GM23338 (cell line): ENCODE measurements around the gene FKBP1B. TPM values are rescaled to one million over a fixed set of nuclear protein-coding genes. Genes with fewer than 3 reads are reported as not detected.

Experiments
- ATAC-seq: fragments of 200-7000 bp; cut with Tn5 transposase; 3 replicates; pipeline ENCODE4 v1.9.1; 2020
- DNase-seq: peaks from one replicate; pipeline ENCODE4 v3.0.0-alpha.2; 2015; ENCODE audit warnings: low spot score
- H2AFZ ChIP-seq: fragments of 200-600 bp; sonication (generic); 2 replicates; pipeline ENCODE4 v1.8.0; 2016; ENCODE audit warnings: antibody characterized with exemption, mild to moderate bottlenecking, moderate library complexity
- H3F3A ChIP-seq: fragments of 200-600 bp; sonication (generic); replicated peaks from 2 replicates; pipeline ENCODE4 v1.8.0; 2017; ENCODE audit warnings: antibody characterized with exemption, mixed run types, low read depth
- H3K27ac ChIP-seq: fragments of 200-600 bp; sonication (generic); 2 replicates; pipeline ENCODE4 v1.6.1; 2016; ENCODE audit warnings: low read depth
- H3K27me3 ChIP-seq: fragments of 200-600 bp; sonication (generic); 2 replicates; pipeline ENCODE4 v1.8.0; 2016; ENCODE audit warnings: mild to moderate bottlenecking, mixed run types, moderate library complexity; ENCODE audit not compliant: insufficient read depth
- H3K36me3 ChIP-seq: fragments of 200-600 bp; sonication (generic); 2 replicates; pipeline ENCODE4 v1.8.0; 2016; ENCODE audit warnings: mild to moderate bottlenecking; ENCODE audit not compliant: insufficient read depth
- H3K4me1 ChIP-seq: fragments of 200-600 bp; sonication (generic); 2 replicates; pipeline ENCODE4 v1.8.0; 2016; ENCODE audit warnings: mild to moderate bottlenecking, moderate library complexity; ENCODE audit not compliant: insufficient read depth
- H3K4me2 ChIP-seq: fragments of 200-600 bp; sonication (generic); 2 replicates; pipeline ENCODE4 v1.7.1; 2017; ENCODE audit warnings: mixed run types
- H3K4me3 ChIP-seq: fragments of 200-600 bp; sonication (generic); 2 replicates; pipeline ENCODE4 v1.6.1; 2016; ENCODE audit warnings: mixed run types
- H3K79me2 ChIP-seq: fragments of 200-600 bp; sonication (generic); replicated peaks from 2 replicates; pipeline ENCODE4 v1.8.0; 2017; ENCODE audit warnings: mild to moderate bottlenecking; ENCODE audit not compliant: insufficient read depth
- H3K9me2 ChIP-seq: fragments of 200-600 bp; sonication (generic); 2 replicates; pipeline ENCODE4 v1.8.0; 2017; ENCODE audit not compliant: insufficient read depth
- H4K20me1 ChIP-seq: fragments of 200-600 bp; sonication (generic); replicated peaks from 2 replicates; pipeline ENCODE4 v1.8.0; 2017; ENCODE audit warnings: mild to moderate bottlenecking; ENCODE audit not compliant: insufficient read depth
- H3K27ac Mint-ChIP-seq: 2 replicates; pipeline ENCODE4 v1.8.0; 2020; ENCODE audit warnings: inconsistent platforms, mild to moderate bottlenecking, moderate library complexity, mixed read lengths
- H3K27me3 Mint-ChIP-seq: 3 replicates; pipeline ENCODE4 v1.8.0; 2022; ENCODE audit warnings: low read depth, mild to moderate bottlenecking, moderate library complexity, mixed read lengths, inconsistent platforms; ENCODE audit not compliant: insufficient read depth, poor library complexity
- H3K36me3 Mint-ChIP-seq: 3 replicates; pipeline ENCODE4 v1.8.0; 2021; ENCODE audit warnings: low read depth, mild to moderate bottlenecking, inconsistent platforms, moderate library complexity, mixed read lengths
- H3K4me1 Mint-ChIP-seq: 3 replicates; pipeline ENCODE4 v1.8.0; 2020; ENCODE audit warnings: mild to moderate bottlenecking, inconsistent platforms, mixed read lengths
- H3K4me3 Mint-ChIP-seq: 3 replicates; pipeline ENCODE4 v1.8.0; 2021; ENCODE audit warnings: moderate library complexity, mild to moderate bottlenecking, inconsistent platforms, mixed read lengths
- H3K9me3 Mint-ChIP-seq: 3 replicates; pipeline ENCODE4 v1.8.0; 2020; ENCODE audit warnings: moderate library complexity, mild to moderate bottlenecking, inconsistent platforms, mixed read lengths
- CREB1 ChIP-seq: fragments of 250-450 bp; sonication (Bioruptor Pico); IDR thresholded peaks from 2 replicates; pipeline ENCODE4 v1.5.0; 2020; ENCODE audit warnings: low read depth, mild to moderate bottlenecking, moderate library complexity
- CTCF ChIP-seq, 2 experiments: fragments of 200-600 bp in 1 of 2; sonication (generic) in 1 of 2; conservative IDR thresholded peaks; 2 replicates each; pipeline versions ENCODE4 v1.5.1 to v1.6.1; 2016 to 2017; ENCODE audit warnings: antibody characterized with exemption in 2 of 2, low read depth in 2 of 2, mild to moderate bottlenecking in 2 of 2, moderate library complexity in 1 of 2
- ETS1 ChIP-seq: IDR thresholded peaks from 2 replicates; pipeline ENCODE4 v1.6.1; 2016; ENCODE audit warnings: antibody characterized with exemption
- EZH2 ChIP-seq: fragments of 200-600 bp; sonication (generic); IDR thresholded peaks from one replicate; pipeline ENCODE4 v1.8.0; 2017; ENCODE audit warnings: antibody characterized with exemption, mild to moderate bottlenecking, low read depth; ENCODE audit not compliant: unreplicated experiment
- EZH2phosphoT487 ChIP-seq: fragments of 200-600 bp; sonication (generic); IDR thresholded peaks from one replicate; pipeline ENCODE4 v1.8.1; 2018; ENCODE audit warnings: antibody characterized with exemption; ENCODE audit not compliant: unreplicated experiment
- JUNB ChIP-seq: IDR thresholded peaks from one replicate; pipeline ENCODE4 v1.6.1; 2016; ENCODE audit warnings: antibody characterized with exemption; ENCODE audit not compliant: unreplicated experiment
- NANOG ChIP-seq: IDR thresholded peaks from 2 replicates; pipeline ENCODE4 v1.6.1; 2016; ENCODE audit warnings: antibody characterized with exemption, borderline replicate concordance
- POLR2AphosphoS5 ChIP-seq: IDR thresholded peaks from 2 replicates; pipeline ENCODE4 v1.6.1; 2016; ENCODE audit warnings: antibody characterized with exemption, low read depth
- STAT1 ChIP-seq: IDR thresholded peaks from one replicate; pipeline ENCODE4 v1.6.1; 2016; ENCODE audit warnings: antibody characterized with exemption; ENCODE audit not compliant: unreplicated experiment
- ZNF114 ChIP-seq: fragments of 250-450 bp; sonication (Bioruptor Pico); IDR thresholded peaks from 2 replicates; pipeline ENCODE4 v1.5.0; 2020; ENCODE audit warnings: mild to moderate bottlenecking, moderate library complexity
- ZNF331 ChIP-seq: fragments of 250-450 bp; sonication (Bioruptor Pico); IDR thresholded peaks from 2 replicates; pipeline ENCODE4 v1.5.0; 2020; ENCODE audit warnings: low read depth, mild to moderate bottlenecking, moderate library complexity
- polyA plus RNA-seq: library from polyadenylated mRNA; unstranded; fragments of >200 nt; fragmentation: Nextera tagmentation; extraction: Ambion mirVana; gene quantifications from 2 replicates; pipeline ENCODE4 v1.2.1, GENCODE V29; 2016
- total RNA-seq: library from RNA; depleted of rRNA; stranded (reverse); fragments of >200 nt; shearing (Covaris generic); gene quantifications from 2 replicates; pipeline ENCODE4 v1.2.3, GENCODE V29; 2014
- TF ChIP-seq, protein P1 (sequence below): fragments of 250-450 bp; sonication (Bioruptor Pico); IDR thresholded peaks from 2 replicates; pipeline ENCODE4 v1.5.0; 2020; ENCODE audit warnings: mild to moderate bottlenecking, moderate library complexity
- TF ChIP-seq, protein P2 (sequence below): IDR thresholded peaks from one replicate; pipeline ENCODE4 v1.6.1; 2018; ENCODE audit warnings: antibody characterized with exemption; ENCODE audit not compliant: unreplicated experiment

FKBP1B gene
- total and polyA plus RNA-seq, 2 experiments from 2014 or later = 48.2 to 77.1 TPM

- Mint-ChIP-seq H3K9me3 (no peaks in the 10 kb centered on the region), H3K4me1 (peaks cover 18% of the 10 kb centered on the region), H3K27me3 (peaks cover 3% of the 10 kb centered on the region), H3K4me3 (peak overlapping the region; percentile 19; the same call in 1 of the 3 replicates), H3K36me3 (peaks cover 31% of the 10 kb centered on the region), H3K27ac (no peak overlapping the region)
- H3K9me2 ChIP-seq = no peaks in the 10 kb centered on the region
- no peak overlapping the region for H2AFZ ChIP-seq
- H3K4me1 ChIP-seq = peaks cover 28% of the 10 kb centered on the region
- no peak for DNase-seq
- peaks cover 55% of the 10 kb centered on the region for H3K79me2 ChIP-seq
- no peak overlapping the region for H3K4me2 ChIP-seq
- H3K4me3 ChIP-seq = no peak overlapping the region
- TF ChIP-seq, protein P1, sequence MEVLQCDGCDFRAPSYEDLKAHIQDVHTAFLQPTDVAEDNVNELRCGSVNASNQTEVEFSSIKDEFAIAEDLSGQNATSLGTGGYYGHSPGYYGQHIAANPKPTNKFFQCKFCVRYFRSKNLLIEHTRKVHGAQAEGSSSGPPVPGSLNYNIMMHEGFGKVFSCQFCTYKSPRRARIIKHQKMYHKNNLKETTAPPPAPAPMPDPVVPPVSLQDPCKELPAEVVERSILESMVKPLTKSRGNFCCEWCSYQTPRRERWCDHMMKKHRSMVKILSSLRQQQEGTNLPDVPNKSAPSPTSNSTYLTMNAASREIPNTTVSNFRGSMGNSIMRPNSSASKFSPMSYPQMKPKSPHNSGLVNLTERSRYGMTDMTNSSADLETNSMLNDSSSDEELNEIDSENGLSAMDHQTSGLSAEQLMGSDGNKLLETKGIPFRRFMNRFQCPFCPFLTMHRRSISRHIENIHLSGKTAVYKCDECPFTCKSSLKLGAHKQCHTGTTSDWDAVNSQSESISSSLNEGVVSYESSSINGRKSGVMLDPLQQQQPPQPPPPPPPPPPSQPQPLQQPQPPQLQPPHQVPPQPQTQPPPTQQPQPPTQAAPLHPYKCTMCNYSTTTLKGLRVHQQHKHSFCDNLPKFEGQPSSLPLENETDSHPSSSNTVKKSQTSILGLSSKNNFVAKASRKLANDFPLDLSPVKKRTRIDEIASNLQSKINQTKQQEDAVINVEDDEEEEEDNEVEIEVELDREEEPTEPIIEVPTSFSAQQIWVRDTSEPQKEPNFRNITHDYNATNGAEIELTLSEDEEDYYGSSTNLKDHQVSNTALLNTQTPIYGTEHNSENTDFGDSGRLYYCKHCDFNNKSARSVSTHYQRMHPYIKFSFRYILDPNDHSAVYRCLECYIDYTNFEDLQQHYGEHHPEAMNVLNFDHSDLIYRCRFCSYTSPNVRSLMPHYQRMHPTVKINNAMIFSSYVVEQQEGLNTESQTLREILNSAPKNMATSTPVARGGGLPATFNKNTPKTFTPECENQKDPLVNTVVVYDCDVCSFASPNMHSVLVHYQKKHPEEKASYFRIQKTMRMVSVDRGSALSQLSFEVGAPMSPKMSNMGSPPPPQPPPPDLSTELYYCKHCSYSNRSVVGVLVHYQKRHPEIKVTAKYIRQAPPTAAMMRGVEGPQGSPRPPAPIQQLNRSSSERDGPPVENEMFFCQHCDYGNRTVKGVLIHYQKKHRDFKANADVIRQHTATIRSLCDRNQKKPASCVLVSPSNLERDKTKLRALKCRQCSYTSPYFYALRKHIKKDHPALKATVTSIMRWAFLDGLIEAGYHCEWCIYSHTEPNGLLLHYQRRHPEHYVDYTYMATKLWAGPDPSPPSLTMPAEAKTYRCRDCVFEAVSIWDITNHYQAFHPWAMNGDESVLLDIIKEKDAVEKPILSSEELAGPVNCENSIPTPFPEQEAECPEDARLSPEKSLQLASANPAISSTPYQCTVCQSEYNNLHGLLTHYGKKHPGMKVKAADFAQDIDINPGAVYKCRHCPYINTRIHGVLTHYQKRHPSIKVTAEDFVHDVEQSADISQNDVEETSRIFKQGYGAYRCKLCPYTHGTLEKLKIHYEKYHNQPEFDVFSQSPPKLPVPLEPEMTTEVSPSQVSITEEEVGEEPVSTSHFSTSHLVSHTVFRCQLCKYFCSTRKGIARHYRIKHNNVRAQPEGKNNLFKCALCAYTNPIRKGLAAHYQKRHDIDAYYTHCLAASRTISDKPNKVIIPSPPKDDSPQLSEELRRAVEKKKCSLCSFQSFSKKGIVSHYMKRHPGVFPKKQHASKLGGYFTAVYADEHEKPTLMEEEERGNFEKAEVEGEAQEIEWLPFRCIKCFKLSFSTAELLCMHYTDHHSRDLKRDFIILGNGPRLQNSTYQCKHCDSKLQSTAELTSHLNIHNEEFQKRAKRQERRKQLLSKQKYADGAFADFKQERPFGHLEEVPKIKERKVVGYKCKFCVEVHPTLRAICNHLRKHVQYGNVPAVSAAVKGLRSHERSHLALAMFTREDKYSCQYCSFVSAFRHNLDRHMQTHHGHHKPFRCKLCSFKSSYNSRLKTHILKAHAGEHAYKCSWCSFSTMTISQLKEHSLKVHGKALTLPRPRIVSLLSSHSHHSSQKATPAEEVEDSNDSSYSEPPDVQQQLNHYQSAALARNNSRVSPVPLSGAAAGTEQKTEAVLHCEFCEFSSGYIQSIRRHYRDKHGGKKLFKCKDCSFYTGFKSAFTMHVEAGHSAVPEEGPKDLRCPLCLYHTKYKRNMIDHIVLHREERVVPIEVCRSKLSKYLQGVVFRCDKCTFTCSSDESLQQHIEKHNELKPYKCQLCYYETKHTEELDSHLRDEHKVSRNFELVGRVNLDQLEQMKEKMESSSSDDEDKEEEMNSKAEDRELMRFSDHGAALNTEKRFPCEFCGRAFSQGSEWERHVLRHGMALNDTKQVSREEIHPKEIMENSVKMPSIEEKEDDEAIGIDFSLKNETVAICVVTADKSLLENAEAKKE (CRISPR knock-in tag) = no peak
- TF ChIP-seq STAT1 (no peak), CREB1 (CRISPR knock-in tag) (no peak), ZNF114 (CRISPR knock-in tag) (no peak), NANOG (no peak), JUNB (no peak), POLR2AphosphoS5 (no peak), ZNF331 (CRISPR knock-in tag) (no peak), ETS1 (no peak), CTCF (conservative IDR thresholded peaks at IDR 0.05; ENCODE audit: low read depth in 2 of 2) (no peak), EZH2 (no peak), EZH2phosphoT487 (no peak)
- TF ChIP-seq, protein P2, sequence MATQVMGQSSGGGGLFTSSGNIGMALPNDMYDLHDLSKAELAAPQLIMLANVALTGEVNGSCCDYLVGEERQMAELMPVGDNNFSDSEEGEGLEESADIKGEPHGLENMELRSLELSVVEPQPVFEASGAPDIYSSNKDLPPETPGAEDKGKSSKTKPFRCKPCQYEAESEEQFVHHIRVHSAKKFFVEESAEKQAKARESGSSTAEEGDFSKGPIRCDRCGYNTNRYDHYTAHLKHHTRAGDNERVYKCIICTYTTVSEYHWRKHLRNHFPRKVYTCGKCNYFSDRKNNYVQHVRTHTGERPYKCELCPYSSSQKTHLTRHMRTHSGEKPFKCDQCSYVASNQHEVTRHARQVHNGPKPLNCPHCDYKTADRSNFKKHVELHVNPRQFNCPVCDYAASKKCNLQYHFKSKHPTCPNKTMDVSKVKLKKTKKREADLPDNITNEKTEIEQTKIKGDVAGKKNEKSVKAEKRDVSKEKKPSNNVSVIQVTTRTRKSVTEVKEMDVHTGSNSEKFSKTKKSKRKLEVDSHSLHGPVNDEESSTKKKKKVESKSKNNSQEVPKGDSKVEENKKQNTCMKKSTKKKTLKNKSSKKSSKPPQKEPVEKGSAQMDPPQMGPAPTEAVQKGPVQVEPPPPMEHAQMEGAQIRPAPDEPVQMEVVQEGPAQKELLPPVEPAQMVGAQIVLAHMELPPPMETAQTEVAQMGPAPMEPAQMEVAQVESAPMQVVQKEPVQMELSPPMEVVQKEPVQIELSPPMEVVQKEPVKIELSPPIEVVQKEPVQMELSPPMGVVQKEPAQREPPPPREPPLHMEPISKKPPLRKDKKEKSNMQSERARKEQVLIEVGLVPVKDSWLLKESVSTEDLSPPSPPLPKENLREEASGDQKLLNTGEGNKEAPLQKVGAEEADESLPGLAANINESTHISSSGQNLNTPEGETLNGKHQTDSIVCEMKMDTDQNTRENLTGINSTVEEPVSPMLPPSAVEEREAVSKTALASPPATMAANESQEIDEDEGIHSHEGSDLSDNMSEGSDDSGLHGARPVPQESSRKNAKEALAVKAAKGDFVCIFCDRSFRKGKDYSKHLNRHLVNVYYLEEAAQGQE = no peak
- H4K20me1 ChIP-seq = peaks cover 3% of the 10 kb centered on the region; the same call in 1 of the 2 replicates
- H3K27me3 ChIP-seq = no peaks in the 10 kb centered on the region
- ATAC-seq = no peak
- H3K27ac ChIP-seq = no peak overlapping the region
- peaks cover 17% of the 10 kb centered on the region for H3K36me3 ChIP-seq
- H3F3A ChIP-seq = peaks cover 26% of the 10 kb centered on the region
Observed at GRCh38 chr2:24073816-24074215, 24.3 kb downstream of the FKBP1B start.
